ENCODE data around the gene COPG2.

DNA sequence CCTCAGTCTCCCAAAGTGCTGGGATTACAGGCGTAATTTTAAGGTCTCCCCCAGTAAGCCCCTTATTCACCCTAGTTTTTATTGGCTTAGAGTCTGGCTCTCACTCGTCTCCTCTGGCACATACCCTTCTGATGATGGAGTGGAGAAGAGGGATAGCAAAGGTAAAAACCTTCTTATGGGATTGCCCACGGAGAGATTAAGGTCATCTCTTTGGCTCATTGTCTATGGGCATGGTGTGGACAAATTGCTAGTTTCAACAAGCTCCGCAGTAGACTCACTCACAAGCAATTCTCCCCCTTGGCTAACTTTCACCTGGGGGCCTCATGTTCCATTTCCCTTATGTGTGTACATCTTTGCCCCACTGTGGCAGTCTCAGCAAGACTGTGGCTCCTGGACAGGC is 40.2 kb upstream of the COPG2 start:
- TF ChIP-seq, protein P1, sequence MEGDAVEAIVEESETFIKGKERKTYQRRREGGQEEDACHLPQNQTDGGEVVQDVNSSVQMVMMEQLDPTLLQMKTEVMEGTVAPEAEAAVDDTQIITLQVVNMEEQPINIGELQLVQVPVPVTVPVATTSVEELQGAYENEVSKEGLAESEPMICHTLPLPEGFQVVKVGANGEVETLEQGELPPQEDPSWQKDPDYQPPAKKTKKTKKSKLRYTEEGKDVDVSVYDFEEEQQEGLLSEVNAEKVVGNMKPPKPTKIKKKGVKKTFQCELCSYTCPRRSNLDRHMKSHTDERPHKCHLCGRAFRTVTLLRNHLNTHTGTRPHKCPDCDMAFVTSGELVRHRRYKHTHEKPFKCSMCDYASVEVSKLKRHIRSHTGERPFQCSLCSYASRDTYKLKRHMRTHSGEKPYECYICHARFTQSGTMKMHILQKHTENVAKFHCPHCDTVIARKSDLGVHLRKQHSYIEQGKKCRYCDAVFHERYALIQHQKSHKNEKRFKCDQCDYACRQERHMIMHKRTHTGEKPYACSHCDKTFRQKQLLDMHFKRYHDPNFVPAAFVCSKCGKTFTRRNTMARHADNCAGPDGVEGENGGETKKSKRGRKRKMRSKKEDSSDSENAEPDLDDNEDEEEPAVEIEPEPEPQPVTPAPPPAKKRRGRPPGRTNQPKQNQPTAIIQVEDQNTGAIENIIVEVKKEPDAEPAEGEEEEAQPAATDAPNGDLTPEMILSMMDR (IDR thresholded peaks at IDR 0.05), result no peak
- TF ChIP-seq JUND (IDR thresholded peaks at IDR 0.05), result no peak
- TF ChIP-seq EZH2phosphoT487 (IDR thresholded peaks at IDR 0.05; ENCODE audit: borderline replicate concordance, low read depth), result no peak
- TF ChIP-seq SMC3 (IDR thresholded peaks at IDR 0.05; ENCODE audit: low read depth, low read length), result no peak
- TF ChIP-seq TAF1 (IDR thresholded peaks at IDR 0.05; ENCODE audit: borderline replicate concordance, low read depth, low read length), result no peak
- TF ChIP-seq, protein P2, sequence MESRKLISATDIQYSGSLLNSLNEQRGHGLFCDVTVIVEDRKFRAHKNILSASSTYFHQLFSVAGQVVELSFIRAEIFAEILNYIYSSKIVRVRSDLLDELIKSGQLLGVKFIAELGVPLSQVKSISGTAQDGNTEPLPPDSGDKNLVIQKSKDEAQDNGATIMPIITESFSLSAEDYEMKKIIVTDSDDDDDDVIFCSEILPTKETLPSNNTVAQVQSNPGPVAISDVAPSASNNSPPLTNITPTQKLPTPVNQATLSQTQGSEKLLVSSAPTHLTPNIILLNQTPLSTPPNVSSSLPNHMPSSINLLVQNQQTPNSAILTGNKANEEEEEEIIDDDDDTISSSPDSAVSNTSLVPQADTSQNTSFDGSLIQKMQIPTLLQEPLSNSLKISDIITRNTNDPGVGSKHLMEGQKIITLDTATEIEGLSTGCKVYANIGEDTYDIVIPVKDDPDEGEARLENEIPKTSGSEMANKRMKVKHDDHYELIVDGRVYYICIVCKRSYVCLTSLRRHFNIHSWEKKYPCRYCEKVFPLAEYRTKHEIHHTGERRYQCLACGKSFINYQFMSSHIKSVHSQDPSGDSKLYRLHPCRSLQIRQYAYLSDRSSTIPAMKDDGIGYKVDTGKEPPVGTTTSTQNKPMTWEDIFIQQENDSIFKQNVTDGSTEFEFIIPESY (IDR thresholded peaks at IDR 0.05; ENCODE audit: borderline replicate concordance, low read depth), result no peak
- no peak for TF ChIP-seq CHD2 (IDR thresholded peaks at IDR 0.05; ENCODE audit: low read length, partially characterized antibody)
- TF ChIP-seq EP300 (IDR thresholded peaks at IDR 0.05; ENCODE audit: borderline replicate concordance in 1 of 2, low read depth in 1 of 2, low read length in 1 of 2), result no peak
- TF ChIP-seq, protein P3, sequence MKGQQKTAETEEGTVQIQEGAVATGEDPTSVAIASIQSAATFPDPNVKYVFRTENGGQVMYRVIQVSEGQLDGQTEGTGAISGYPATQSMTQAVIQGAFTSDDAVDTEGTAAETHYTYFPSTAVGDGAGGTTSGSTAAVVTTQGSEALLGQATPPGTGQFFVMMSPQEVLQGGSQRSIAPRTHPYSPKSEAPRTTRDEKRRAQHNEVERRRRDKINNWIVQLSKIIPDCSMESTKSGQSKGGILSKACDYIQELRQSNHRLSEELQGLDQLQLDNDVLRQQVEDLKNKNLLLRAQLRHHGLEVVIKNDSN (IDR thresholded peaks at IDR 0.05; ENCODE audit: borderline replicate concordance, low read depth), result no peak
- TF ChIP-seq ELF1 (IDR thresholded peaks at IDR 0.05), result no peak
- no peak for TF ChIP-seq RAD21 (IDR thresholded peaks at IDR 0.05; ENCODE audit: low read length)
- no peak for TF ChIP-seq YY1 (IDR thresholded peaks at IDR 0.05; ENCODE audit: low read depth)
- TF ChIP-seq, protein P4, sequence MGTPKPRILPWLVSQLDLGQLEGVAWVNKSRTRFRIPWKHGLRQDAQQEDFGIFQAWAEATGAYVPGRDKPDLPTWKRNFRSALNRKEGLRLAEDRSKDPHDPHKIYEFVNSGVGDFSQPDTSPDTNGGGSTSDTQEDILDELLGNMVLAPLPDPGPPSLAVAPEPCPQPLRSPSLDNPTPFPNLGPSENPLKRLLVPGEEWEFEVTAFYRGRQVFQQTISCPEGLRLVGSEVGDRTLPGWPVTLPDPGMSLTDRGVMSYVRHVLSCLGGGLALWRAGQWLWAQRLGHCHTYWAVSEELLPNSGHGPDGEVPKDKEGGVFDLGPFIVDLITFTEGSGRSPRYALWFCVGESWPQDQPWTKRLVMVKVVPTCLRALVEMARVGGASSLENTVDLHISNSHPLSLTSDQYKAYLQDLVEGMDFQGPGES (IDR thresholded peaks at IDR 0.05; ENCODE audit: low read depth, low read length), result no peak
- no peak for TF ChIP-seq POLR2AphosphoS5 (IDR thresholded peaks at IDR 0.05; ENCODE audit: low read depth, low read length)

All from SK-N-SH (cell line).